Measurements from ENCODE around the gene CEND1. TPM values are rescaled to one million over a fixed set of nuclear protein-coding genes. Genes with fewer than 3 reads are reported as not detected.
A peak's percentile ranks its signal among the peaks of the same experiment; 100 is the strongest.

CEND1 gene
- total RNA-seq, 2 donors from 2014 or later: 0.18 to 1.6 TPM

DNA sequence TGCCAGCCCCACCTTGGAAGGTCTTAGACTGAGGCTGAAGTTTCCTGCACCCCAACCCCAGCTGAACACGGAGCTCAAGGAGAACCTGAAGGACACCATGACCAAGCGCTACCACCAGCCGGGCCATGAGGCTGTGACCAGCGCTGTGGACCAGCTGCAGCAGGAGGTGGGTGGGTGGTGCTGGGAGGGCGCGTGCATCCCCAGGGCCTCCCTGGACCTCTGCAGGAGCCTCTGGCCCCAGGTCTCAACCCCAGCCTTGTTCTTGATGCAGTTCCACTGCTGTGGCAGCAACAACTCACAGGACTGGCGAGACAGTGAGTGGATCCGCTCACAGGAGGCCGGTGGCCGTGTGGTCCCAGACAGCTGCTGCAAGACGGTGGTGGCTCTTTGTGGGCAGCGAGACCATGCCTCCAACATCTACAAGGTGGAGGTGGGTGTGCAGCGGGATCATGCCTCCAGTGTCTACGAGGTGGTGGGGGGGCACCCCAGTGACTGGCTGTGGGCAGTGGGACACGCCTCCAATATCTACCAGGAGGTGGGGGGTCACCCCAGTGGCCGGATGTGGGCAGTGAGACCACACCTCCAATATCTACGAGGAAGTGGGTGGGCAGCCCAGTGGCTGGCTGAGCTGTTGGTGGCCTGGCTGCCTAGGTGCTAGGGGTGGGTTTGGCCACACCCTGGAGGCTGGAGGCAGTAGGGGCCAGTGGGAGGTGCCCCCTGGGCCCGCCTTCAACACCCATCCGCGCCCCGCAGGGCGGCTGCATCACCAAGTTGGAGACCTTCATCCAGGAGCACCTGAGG lies 47.5 kb upstream of the CEND1 start:
- H3K9me3 ChIP-seq: no peaks in the 10 kb centered on the region
- no peak overlapping the region for H3K4me3 ChIP-seq
- H3K27ac ChIP-seq: no peak overlapping the region
- TF ChIP-seq POLR2AphosphoS5 (IDR thresholded peaks at IDR 0.05): no peak
- no peak for TF ChIP-seq POLR2A (IDR thresholded peaks at IDR 0.05)
- TF ChIP-seq, protein P1, sequence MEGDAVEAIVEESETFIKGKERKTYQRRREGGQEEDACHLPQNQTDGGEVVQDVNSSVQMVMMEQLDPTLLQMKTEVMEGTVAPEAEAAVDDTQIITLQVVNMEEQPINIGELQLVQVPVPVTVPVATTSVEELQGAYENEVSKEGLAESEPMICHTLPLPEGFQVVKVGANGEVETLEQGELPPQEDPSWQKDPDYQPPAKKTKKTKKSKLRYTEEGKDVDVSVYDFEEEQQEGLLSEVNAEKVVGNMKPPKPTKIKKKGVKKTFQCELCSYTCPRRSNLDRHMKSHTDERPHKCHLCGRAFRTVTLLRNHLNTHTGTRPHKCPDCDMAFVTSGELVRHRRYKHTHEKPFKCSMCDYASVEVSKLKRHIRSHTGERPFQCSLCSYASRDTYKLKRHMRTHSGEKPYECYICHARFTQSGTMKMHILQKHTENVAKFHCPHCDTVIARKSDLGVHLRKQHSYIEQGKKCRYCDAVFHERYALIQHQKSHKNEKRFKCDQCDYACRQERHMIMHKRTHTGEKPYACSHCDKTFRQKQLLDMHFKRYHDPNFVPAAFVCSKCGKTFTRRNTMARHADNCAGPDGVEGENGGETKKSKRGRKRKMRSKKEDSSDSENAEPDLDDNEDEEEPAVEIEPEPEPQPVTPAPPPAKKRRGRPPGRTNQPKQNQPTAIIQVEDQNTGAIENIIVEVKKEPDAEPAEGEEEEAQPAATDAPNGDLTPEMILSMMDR (IDR thresholded peaks at IDR 0.05): no peak
- H3K27me3 ChIP-seq (replicated peaks; ENCODE audit: insufficient read depth): no peaks in the 10 kb centered on the region
- peaks cover 4 to 6% of the 10 kb centered on the region in 2 donors for H3K36me3 ChIP-seq
- intact Hi-C loops (cut with DNase I): no loop called here
- WGBS: 89% methylated on average over 16 of the region's 22 CpGs
- DNase-seq (ENCODE audit: low spot score): no peak
- peaks cover 26% of the 10 kb centered on the region for H3K4me1 ChIP-seq (replicated peaks)

DNA sequence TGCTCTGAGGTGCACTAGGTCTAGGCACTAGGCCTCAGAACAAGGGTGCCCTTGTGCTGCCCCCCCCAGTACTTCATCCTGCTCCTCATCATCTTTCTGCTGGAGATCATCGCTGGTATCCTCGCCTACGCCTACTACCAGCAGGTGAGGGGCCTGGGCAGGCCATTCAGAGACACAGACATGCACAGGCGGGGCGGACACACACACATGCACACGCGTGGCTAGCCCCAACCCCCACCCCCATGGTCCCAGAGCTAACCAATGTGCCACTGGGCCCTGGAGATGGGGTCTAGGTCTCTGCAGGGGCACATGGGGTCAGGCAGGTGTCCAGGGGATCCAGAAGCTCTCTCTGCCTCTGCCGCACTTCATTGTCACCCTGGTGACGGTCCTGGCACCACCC lies 46.8 kb upstream of the CEND1 start:
- TF ChIP-seq, protein P1 (IDR thresholded peaks at IDR 0.05): no peak
- TF ChIP-seq POLR2AphosphoS5 (IDR thresholded peaks at IDR 0.05) (no peak), POLR2A (IDR thresholded peaks at IDR 0.05) (no peak)
- intact Hi-C loops (cut with DNase I): no loop called here
- Histone ChIP-seq H3K9me3 (no peaks in the 10 kb centered on the region), H3K4me1 (replicated peaks) (peaks cover 29% of the 10 kb centered on the region), H3K4me3 (no peak overlapping the region), H3K27ac (no peak overlapping the region), H3K27me3 (replicated peaks; ENCODE audit: insufficient read depth) (no peaks in the 10 kb centered on the region), H3K36me3 (peaks cover 4 to 6% of the 10 kb centered on the region in 2 donors)
- 86% methylated on average over 9 of the region's 9 CpGs for WGBS
- DNase-seq (ENCODE audit: low spot score): no peak

- H3K36me3 ChIP-seq: peaks cover 4 to 6% of the 10 kb centered on the region in 2 donors
- intact Hi-C loops (cut with DNase I): no loop called here
Observed at GRCh38 chr11:836274-836673, 46.4 kb upstream of the CEND1 start.

GRCh38 chr11:834371-835316 lies 44.8 kb upstream of the CEND1 start:
- Histone ChIP-seq H3K27me3 (replicated peaks; ENCODE audit: insufficient read depth) (no peaks in the 10 kb centered on the region), H3K4me1 (replicated peaks) (peaks cover 23% of the 10 kb centered on the region)

More at GRCh38 chr11:836274-836673, 46.4 kb upstream of the CEND1 start:
- DNase-seq (ENCODE audit: low spot score): no peak
- no peak overlapping the region for H3K27ac ChIP-seq
- H3K27me3 ChIP-seq (replicated peaks; ENCODE audit: insufficient read depth): no peaks in the 10 kb centered on the region
- WGBS: 89% methylated on average over 11 of the region's 14 CpGs
- no peak for TF ChIP-seq POLR2A (IDR thresholded peaks at IDR 0.05)
- H3K9me3 ChIP-seq: no peaks in the 10 kb centered on the region
- H3K4me1 ChIP-seq (replicated peaks): peaks cover 25% of the 10 kb centered on the region
- no peak overlapping the region for H3K4me3 ChIP-seq

More at GRCh38 chr11:834371-835316, 44.8 kb upstream of the CEND1 start:
- 17% methylated on average over 24 of the region's 31 CpGs for whole genome bisulfite sequencing
- TF ChIP-seq POLR2AphosphoS5 (IDR thresholded peaks at IDR 0.05) (peak; percentile 63), POLR2A (IDR thresholded peaks at IDR 0.05) (peak; percentile 67)
- TF ChIP-seq, protein P1 (IDR thresholded peaks at IDR 0.05): peak in 1 of 4 experiments; percentile 31
- Histone ChIP-seq H3K27ac (peak overlapping the region; percentile 76 to 77), H3K9me3 (no peaks in the 10 kb centered on the region), H3K36me3 (peaks cover 0 to 3% of the 10 kb centered on the region in 2 donors), H3K4me3 (peak overlapping the region; percentile 6 to 24)
- DNase-seq (ENCODE audit: low spot score): peak; percentile 59
- intact Hi-C loops (cut with DNase I): no loop called here

Measured in prostate gland (tissue), 2 donors.